CD14-positive monocyte (primary cell): ENCODE data around the gene ZNF512. TPM values are rescaled to one million over a fixed set of nuclear protein-coding genes. Genes with fewer than 3 reads are reported as not detected.

Experiments
- DNase-seq, 3 donors: peaks; one replicate each; pipeline ENCODE4 v3.0.0-alpha.2; 2011 to 2022
- H2AFZ ChIP-seq: 2 replicates; pipeline ENCODE4 v1.6.0; 2012; ENCODE audit warnings: mild to moderate bottlenecking, low read depth, low read length, inconsistent platforms; ENCODE audit not compliant: insufficient read depth, poor library complexity, severe bottlenecking
- H3K27ac ChIP-seq, 2 donors: 1 replicate in 1 of 2; 2 replicates in 1 of 2; pipeline ENCODE4 v1.5.1; 2012 to 2013; ENCODE audit warnings: low read length in 2 of 2, control low read depth in 1 of 2, inconsistent platforms in 1 of 2, low read depth in 1 of 2, mild to moderate bottlenecking in 1 of 2
- H3K27me3 ChIP-seq, 2 donors: one replicate each; pipeline versions ENCODE4 v1.6.0 to v1.6.1; 2011 to 2013; ENCODE audit warnings: low read length in 2 of 2; ENCODE audit not compliant: control insufficient read depth in 2 of 2, insufficient read depth in 2 of 2
- H3K36me3 ChIP-seq, 2 donors: replicated peaks in 1 of 2; 1 replicate in 1 of 2; 2 replicates in 1 of 2; pipeline versions ENCODE4 v1.5.1 to v1.6.1; 2012 to 2013; ENCODE audit warnings: low read length in 2 of 2, control low read depth in 1 of 2, inconsistent platforms in 1 of 2, mild to moderate bottlenecking in 1 of 2; ENCODE audit not compliant: insufficient read depth in 2 of 2, control insufficient read depth in 1 of 2
- H3K4me1 ChIP-seq, 2 donors: 1 replicate in 1 of 2; 2 replicates in 1 of 2; pipeline versions ENCODE4 v1.5.1 to v1.6.1; 2012 to 2013; ENCODE audit warnings: low read length in 2 of 2, control low read depth in 1 of 2, inconsistent platforms in 1 of 2, mild to moderate bottlenecking in 1 of 2, moderate library complexity in 1 of 2; ENCODE audit not compliant: insufficient read depth in 2 of 2, control insufficient read depth in 1 of 2
- H3K4me2 ChIP-seq: replicated peaks from 2 replicates; pipeline ENCODE3; 2012; ENCODE audit warnings: low read length, moderate library complexity, mild to moderate bottlenecking; ENCODE audit not compliant: poor library complexity, severe bottlenecking; ENCODE audit errors: extremely low read depth
- H3K4me3 ChIP-seq, 3 experiments: fragments of 200-600 bp in 1 of 3; sonication (generic) in 1 of 3; replicated peaks in 1 of 3; 1 replicate in 2 of 3; 2 replicates in 1 of 3; pipeline ENCODE4 v1.5.1; 2011 to 2013; ENCODE audit warnings: low read length in 3 of 3, mild to moderate bottlenecking in 3 of 3, control low read depth in 2 of 3, low read depth in 2 of 3, inconsistent platforms in 1 of 3, moderate library complexity in 1 of 3
- H3K79me2 ChIP-seq: 2 replicates; pipeline ENCODE4 v1.6.0; 2012; ENCODE audit warnings: mild to moderate bottlenecking, control low read depth, inconsistent platforms, low read length, moderate library complexity; ENCODE audit not compliant: insufficient read depth
- H3K9ac ChIP-seq: 2 replicates; pipeline ENCODE4 v1.6.0; 2017; ENCODE audit warnings: low read length, mild to moderate bottlenecking; ENCODE audit not compliant: insufficient read depth, poor library complexity, severe bottlenecking
- H3K9me3 ChIP-seq, 2 donors: replicated peaks in 1 of 2; 1 replicate in 1 of 2; 2 replicates in 1 of 2; pipeline versions ENCODE4 v1.5.1 to v1.6.1; 2012 to 2013; ENCODE audit warnings: low read length in 2 of 2, control low read depth in 1 of 2; ENCODE audit not compliant: control insufficient read depth in 1 of 2, insufficient read depth in 1 of 2
- H4K20me1 ChIP-seq: 2 replicates; pipeline ENCODE4 v1.6.0; 2012; ENCODE audit warnings: mild to moderate bottlenecking, low read length, control low read depth, moderate library complexity; ENCODE audit not compliant: insufficient read depth
- H3K27ac Mint-ChIP-seq, 7 donors: one replicate each; pipeline ENCODE4 v1.8.0; 2020; ENCODE audit warnings: mild to moderate bottlenecking in 7 of 7, mixed read lengths in 7 of 7, moderate library complexity in 6 of 7, inconsistent platforms in 2 of 7
- H3K27me3 Mint-ChIP-seq, 3 donors: one replicate each; pipeline ENCODE4 v1.8.0; 2021 to 2022; ENCODE audit warnings: low read depth in 3 of 3, mild to moderate bottlenecking in 3 of 3, mixed read lengths in 3 of 3, moderate library complexity in 3 of 3, inconsistent platforms in 1 of 3
- H3K36me3 Mint-ChIP-seq, 2 donors: one replicate each; pipeline ENCODE4 v1.8.0; 2020; ENCODE audit warnings: mixed read lengths in 2 of 2, inconsistent platforms in 1 of 2, mild to moderate bottlenecking in 1 of 2
- H3K4me1 Mint-ChIP-seq: one replicate; pipeline ENCODE4 v1.8.0; 2020; ENCODE audit warnings: mild to moderate bottlenecking, mixed read lengths
- H3K4me3 Mint-ChIP-seq, 2 donors: one replicate each; pipeline ENCODE4 v1.8.0; 2020; ENCODE audit warnings: mild to moderate bottlenecking in 2 of 2, mixed read lengths in 2 of 2, moderate library complexity in 1 of 2
- H3K9me3 Mint-ChIP-seq, 7 donors: one replicate each; pipeline ENCODE4 v1.8.0; 2020 to 2022; ENCODE audit warnings: mixed read lengths in 7 of 7, mild to moderate bottlenecking in 6 of 7, moderate library complexity in 6 of 7, inconsistent platforms in 2 of 7
- CTCF ChIP-seq: fragments of 200-600 bp; IDR thresholded peaks from one replicate; pipeline ENCODE4 v1.8.0; 2022; ENCODE audit warnings: antibody characterized with exemption, mild to moderate bottlenecking
- WGBS: methylation state at CpG from one replicate; pipeline ENCODE4 v1.1.5; 2013; ENCODE audit warnings: missing lambda C conversion rate; ENCODE audit not compliant: insufficient coverage; 5-methylcytosine and 5-hydroxymethylcytosine counted together
- intact Hi-C, 2 donors: fragments of 100-400 bp; cut with micrococcal nuclease; formaldehyde crosslinking; loops; one replicate each; pipeline versions ENCODE4 v1.15.0 to v1.15.1; 2023
- polyA plus RNA-seq, 3 donors: library from polyadenylated mRNA; depleted of rRNA in 1 of 3; unstranded in 2 of 3; stranded (reverse) in 1 of 3; fragments of 300-500 nt in 2 of 3; fragments of >200 nt in 1 of 3; fragmentation: Illumina TruSeq in 2 of 3; gene quantifications; 1 replicate in 2 of 3; 2 replicates in 1 of 3; pipeline ENCODE4 v1.2.3, GENCODE V29; 2012 to 2021

Gene ZNF512
- polyA plus RNA-seq, 3 donors = 6.7 to 13.1 (median 12.8) TPM

- Mint-ChIP-seq H3K27me3 (peaks cover 4 to 17% (median 6%) of the 10 kb centered on the region in 3 donors), H3K4me3 (no peak overlapping the region), H3K4me1 (no peaks in the 10 kb centered on the region), H3K9me3 (peaks cover 0 to 29% (median 9%) of the 10 kb centered on the region in 7 donors), H3K36me3 (no peaks in the 10 kb centered on the region), H3K27ac (no peak overlapping the region)
- no peak overlapping the region for H3K4me2 ChIP-seq
- no peak overlapping the region for H3K4me3 ChIP-seq
- H3K27me3 ChIP-seq = peaks cover 10 to 16% of the 10 kb centered on the region in 2 donors
- no peak overlapping the region for H3K9ac ChIP-seq
- H3K36me3 ChIP-seq = no peaks in the 10 kb centered on the region
- H3K27ac ChIP-seq = no peak overlapping the region
- WGBS = 50% methylated on average over 2 of the region's 3 CpGs
- no peaks in the 10 kb centered on the region for H3K4me1 ChIP-seq
- H4K20me1 ChIP-seq = no peaks in the 10 kb centered on the region
- no peak for DNase-seq
- intact Hi-C loops = no loop called here
- no peak overlapping the region for H2AFZ ChIP-seq
- peaks cover 11% of the 10 kb centered on the region in 2 donors for H3K9me3 ChIP-seq
- H3K79me2 ChIP-seq = no peaks in the 10 kb centered on the region
- TF ChIP-seq CTCF = no peak
These were observed 11.6 kb upstream of the ZNF512 start for GRCh38 chr2:27571197-27571596.

- no CpG with 5 or more reads among the region's 1 CpG for WGBS
- H4K20me1 ChIP-seq = no peaks in the 10 kb centered on the region
- Mint-ChIP-seq H3K27ac (no peak overlapping the region), H3K36me3 (no peaks in the 10 kb centered on the region), H3K9me3 (peaks cover 0 to 32% (median 14%) of the 10 kb centered on the region in 7 donors), H3K27me3 (peaks cover 3 to 13% (median 4%) of the 10 kb centered on the region in 3 donors), H3K4me1 (no peaks in the 10 kb centered on the region), H3K4me3 (no peak overlapping the region)
- peaks cover 11% of the 10 kb centered on the region in 2 donors for H3K9me3 ChIP-seq
- no peaks in the 10 kb centered on the region for H3K4me1 ChIP-seq
- no peak overlapping the region for H3K9ac ChIP-seq
- TF ChIP-seq CTCF = no peak
- intact Hi-C loops = no loop called here
- H3K79me2 ChIP-seq = no peaks in the 10 kb centered on the region
- no peak overlapping the region for H3K27ac ChIP-seq
- no peaks in the 10 kb centered on the region for H3K36me3 ChIP-seq
- no peak for DNase-seq
- H3K27me3 ChIP-seq = peaks cover 10 to 15% of the 10 kb centered on the region in 2 donors
- no peak overlapping the region for H3K4me2 ChIP-seq
- H2AFZ ChIP-seq = no peak overlapping the region
- no peak overlapping the region for H3K4me3 ChIP-seq
These were observed 11.2 kb upstream of the ZNF512 start for GRCh38 chr2:27571681-27572080.
